Esophagus mucosa (tissue), 1 donor: ENCODE measurements around the gene SELENOM. TPM values are rescaled to one million over a fixed set of nuclear protein-coding genes. Genes with fewer than 3 reads are reported as not detected.
"Not testable (repeated sequence)": the region's sequence is repeated elsewhere in the genome, so short reads cannot be mapped to it uniquely, and the experiment has no call there.

Experiments used
- ATAC-seq: fragments of 200-7000 bp; cut with Tn5 transposase; one replicate; pipeline ENCODE4 v1.9.1; 2020
- total RNA-seq: library from RNA; stranded (reverse); gene quantifications from one replicate; pipeline ENCODE4 v1.2.4, GENCODE V29; 2023
- donor health status: DM: yes; HTN: yes; CAD: no.

Gene SELENOM
- total RNA-seq, 1 donor from 2014 or later: 13.7 TPM

DNA sequence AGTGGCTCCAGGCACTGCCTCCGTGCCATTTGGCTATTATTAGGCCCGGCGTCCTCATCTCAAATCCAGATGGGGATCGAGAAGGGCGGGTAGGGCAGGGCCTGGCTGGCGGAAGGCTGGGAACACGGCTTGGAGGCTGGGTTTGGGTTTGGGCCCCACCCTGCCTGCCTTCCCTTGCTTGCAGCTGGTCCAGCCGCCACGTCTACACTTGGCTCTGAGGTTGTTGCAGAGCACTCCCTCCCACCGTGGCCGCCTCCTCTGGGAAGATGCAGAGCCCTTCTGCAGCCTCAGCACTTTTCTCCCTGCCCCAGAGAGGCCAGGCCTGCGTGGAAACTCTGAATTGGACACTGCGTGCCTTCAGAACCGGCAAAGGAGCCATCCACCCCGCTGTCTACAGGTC lies 31.4 kb downstream of the SELENOM start:
- ATAC-seq: peak; percentile 30

GRCh38 chr22:31073545-31074145 lies 33.7 kb downstream of the SELENOM start:
- not testable (repeated sequence) for ATAC-seq

DNA sequence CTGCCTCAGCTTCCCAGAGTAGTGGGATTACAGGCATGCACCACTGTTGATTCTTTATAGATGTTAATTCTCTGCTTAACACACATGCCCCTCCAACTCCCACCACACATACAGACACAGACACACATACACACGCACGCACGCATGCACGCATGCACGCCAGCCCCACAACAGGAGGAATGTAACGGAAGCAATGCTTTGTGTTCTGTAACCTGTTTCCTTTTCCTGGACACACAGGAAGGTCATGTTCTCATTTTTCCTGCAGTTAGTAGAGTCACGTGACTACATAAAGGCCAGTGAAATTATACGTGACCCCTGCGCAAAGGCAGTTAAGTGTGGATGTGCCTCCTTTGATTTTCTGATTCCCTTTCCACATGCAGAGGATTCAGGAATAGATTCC lies 34.2 kb downstream of the SELENOM start:
- not testable (repeated sequence) for ATAC-seq

DNA sequence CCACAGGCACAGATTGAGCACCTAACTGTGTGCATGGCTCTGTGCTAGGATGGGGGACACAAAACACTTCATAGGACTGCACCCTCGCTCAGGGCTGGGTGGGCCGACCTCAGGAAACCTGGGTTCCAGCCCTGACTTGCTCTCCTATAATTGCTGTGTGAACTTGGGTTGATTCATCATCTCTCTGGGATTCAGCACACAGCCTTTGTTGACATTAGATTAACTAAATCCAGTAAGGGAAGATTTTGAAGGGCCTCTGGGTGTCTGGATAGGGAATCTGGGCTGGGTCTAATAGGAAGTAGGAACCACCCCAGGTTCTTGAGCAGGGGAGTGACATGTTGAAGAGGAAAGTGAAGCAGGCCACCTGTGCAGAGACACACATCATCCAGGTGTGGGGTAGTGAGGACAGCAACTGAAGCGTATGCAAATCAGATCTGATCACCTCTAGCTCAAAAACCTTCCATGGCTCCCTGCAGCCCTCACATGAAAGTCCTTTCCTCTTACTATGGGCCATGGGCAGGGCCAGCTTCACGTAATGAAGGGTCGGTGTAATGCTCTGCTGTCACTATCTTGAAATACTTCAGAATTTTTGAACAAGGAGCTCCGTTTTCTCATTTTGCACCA lies 37.6 kb downstream of the SELENOM start:
- peak; percentile 74 for ATAC-seq

DNA sequence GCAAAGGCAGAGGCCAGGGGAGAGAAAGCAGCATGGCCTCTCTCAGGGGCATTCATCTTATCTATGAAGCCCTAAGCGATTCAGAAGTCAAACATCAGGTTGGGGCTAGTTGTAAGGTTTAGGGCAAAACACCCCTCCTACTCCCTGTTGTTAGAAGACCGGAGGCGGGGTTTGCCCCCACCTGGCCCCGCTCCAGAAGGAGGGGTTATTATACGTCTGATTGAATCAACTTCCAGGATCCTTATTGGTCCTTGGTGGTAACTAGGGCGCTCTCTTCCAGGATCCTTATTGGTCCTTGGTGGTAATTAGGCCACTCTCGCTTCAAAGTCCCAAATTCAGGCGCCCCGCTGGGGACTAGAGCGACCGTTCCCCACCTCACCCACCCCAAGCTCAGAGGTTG lies 38.4 kb downstream of the SELENOM start:
- ATAC-seq: no peak

- no peak for ATAC-seq
Measured at GRCh38 chr22:31064369-31064768, 43.0 kb downstream of the SELENOM start.

DNA sequence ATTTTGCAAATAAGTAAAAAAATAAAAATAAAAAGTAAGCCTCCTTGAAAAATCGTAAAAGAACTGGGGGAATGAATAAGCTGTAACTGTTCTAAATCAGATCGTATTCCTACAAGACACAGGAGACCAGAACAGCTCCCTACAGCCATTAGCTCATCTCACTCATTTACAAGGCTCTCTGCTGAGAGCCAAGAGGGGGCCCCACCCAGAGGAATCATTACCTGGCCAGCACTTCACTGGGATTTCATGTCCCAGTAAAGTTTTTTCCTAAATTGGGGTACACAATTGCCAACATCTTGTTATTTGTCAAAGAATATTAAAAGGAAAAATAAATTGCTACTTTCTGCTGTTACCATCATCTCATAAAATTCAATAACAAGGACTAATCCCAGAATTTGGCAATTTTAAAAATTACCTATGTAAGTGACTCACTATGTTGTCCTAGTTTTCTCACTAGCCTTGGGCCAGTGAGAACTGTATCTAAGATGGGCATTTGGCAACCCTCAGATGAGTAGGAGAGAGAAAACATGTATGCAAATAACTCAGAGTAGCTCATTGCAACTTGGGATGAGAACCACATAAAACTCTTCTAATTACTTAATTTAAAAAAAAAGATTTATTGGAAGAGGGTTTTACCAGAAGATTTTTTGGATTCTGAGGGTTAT lies 44.7 kb downstream of the SELENOM start:
- no peak for ATAC-seq

DNA sequence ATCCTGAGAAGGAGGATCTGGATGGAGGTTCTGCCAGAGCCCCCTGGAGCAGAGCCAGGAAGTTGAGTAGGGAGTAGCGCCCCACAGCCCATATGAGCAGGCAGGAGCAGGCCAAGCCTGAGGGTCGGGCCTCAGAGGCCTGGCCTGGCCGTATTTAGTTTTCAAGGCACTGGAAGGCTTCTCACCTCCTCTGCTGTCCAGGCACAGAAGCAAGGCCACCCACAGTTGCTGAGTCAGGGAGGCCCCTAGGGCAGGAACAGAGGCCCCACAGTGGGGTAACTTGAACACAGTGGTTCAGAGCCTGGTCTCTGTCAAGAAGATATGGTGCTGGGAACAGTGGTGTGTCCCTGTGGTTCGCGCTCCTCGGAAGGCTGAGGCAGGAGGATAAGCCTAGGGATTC lies 47.7 kb downstream of the SELENOM start:
- not testable (repeated sequence) for ATAC-seq

DNA sequence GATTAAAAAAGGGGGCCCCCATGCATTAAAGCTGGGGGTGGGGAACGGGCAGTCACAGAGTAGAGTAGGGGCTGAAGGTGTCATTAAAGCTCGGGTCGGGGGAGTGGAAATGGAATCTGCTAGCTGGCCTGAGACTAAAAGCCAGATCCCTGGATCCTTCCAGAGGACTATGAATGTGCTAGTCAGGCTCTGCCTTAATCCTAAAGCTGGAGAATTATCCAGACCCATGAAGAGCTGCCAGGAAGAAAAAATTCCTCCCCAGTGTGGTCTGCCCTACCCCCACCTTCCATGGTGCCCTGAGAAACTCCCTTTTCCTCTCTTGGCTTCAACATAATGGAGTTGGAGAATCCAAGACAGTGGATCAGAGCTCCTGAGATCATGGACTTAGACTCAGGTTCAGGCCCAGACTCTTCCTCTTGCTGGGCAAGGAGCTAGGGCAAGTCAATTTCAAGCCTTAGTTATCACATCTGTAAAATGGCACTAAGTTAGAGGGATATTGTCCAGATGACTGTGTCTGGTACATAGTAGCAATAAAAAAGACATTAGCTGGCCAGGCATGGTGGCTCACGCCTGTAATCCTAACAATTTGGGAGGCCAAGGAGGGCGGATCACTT lies 50.3 kb downstream of the SELENOM start:
- ATAC-seq: no peak

DNA sequence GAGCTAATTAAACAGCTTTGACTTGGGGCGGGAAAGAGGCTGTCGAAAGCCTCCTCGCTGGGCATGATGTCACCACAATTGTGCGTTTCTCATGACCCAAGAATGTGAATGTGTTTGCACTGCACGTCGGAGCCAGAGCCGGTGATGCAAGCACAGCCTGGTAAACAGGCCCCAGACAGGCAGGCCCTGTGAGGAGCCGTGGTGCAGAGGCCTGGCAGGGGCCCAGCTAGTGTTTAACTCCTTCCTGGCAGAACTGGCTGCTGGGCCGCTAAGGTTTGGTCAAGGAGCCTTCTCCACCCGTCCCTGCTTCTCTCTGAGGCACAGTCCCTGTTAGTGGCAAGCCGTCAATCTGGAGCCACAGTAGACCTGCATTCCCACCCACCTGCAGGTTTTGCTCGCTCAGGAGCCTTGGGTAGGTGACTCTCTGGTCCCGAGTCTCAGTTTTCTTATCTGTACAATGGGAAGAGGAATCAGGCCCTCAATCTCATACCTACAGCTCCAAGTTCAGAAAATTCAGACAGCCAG lies 51.7 kb downstream of the SELENOM start:
- peak; percentile 97 for ATAC-seq

- no peak for ATAC-seq
Measured at GRCh38 chr22:31055117-31055634, 52.2 kb downstream of the SELENOM start.

Other genes starting within 250 kb of the SELENOM start
- 13.4 TPM for gene MORC2, start 138.8 kb downstream of the SELENOM start, total RNA-seq
- 41.0 TPM for gene TUG1, start 138.3 kb downstream of the SELENOM start, total RNA-seq
- gene SMTN, start 26.2 kb downstream of the SELENOM start, total RNA-seq: 21.1 TPM
- 1.5 TPM for gene INPP5J, start 15.4 kb upstream of the SELENOM start, total RNA-seq
- gene PLA2G3, start 32.9 kb upstream of the SELENOM start, total RNA-seq: 19.4 TPM
- gene RNF185, start 52.6 kb upstream of the SELENOM start, total RNA-seq: 23.4 TPM
- gene LIMK2, start 104.7 kb upstream of the SELENOM start, total RNA-seq: 88.0 TPM
- 5.8 TPM for gene PIK3IP1, start 184.9 kb upstream of the SELENOM start, total RNA-seq
- gene PATZ1, start 238.8 kb upstream of the SELENOM start, total RNA-seq: 6.2 TPM